HUES64 (cell line): ENCODE data around the gene CUBN.

Experiments
- H3K27ac ChIP-seq: 2 replicates; pipeline ENCODE4 v1.7.0; 2013; ENCODE audit warnings: low read depth, low read length, inconsistent platforms
- H3K27me3 ChIP-seq: 2 replicates; pipeline ENCODE4 v1.6.1; 2013; ENCODE audit warnings: mild to moderate bottlenecking, low read length; ENCODE audit not compliant: insufficient read depth
- H3K36me3 ChIP-seq: 2 replicates; pipeline ENCODE4 v1.6.1; 2013; ENCODE audit warnings: mild to moderate bottlenecking, low read length; ENCODE audit not compliant: insufficient read depth
- H3K4me1 ChIP-seq: 2 replicates; pipeline ENCODE4 v1.6.1; 2013; ENCODE audit warnings: mild to moderate bottlenecking, low read length, moderate library complexity; ENCODE audit not compliant: insufficient read depth
- H3K4me3 ChIP-seq: 2 replicates; pipeline ENCODE4 v1.5.1; 2013; ENCODE audit warnings: mild to moderate bottlenecking, low read length, moderate library complexity
- H3K9ac ChIP-seq: 2 replicates; pipeline ENCODE4 v1.6.1; 2013; ENCODE audit warnings: mild to moderate bottlenecking, low read depth, low read length
- H3K9me3 ChIP-seq: 2 replicates; pipeline ENCODE4 v1.6.1; 2013; ENCODE audit warnings: low read depth, low read length; ENCODE audit not compliant: insufficient read depth
- WGBS: fragments of 150-250, 120-280 bp; methylation state at CpG from one replicate; pipeline ENCODE4 v1.1.7; 2013; ENCODE audit warnings: missing lambda C conversion rate; 5-methylcytosine and 5-hydroxymethylcytosine counted together

The CUBN gene

DNA sequence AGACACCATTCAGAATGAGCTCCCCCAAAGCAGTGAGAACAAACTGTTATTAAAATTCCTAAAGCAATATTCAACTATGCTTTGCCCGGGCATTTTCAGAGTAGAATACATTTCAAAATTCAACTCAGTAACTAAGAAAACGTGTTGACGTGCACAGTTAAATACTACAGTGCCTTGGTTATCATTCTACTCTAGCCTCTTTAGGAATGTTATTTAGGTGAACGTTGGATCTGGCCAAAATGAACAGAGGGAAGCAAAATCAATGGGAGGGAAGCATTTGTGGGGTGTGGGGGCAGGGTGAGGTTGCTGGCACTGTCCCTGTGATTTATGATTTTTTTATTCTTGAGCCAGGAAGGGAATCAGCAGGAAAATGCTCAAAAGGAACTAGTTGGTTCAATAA, 339.8 kb downstream of the CUBN start:
- Histone ChIP-seq H3K4me1 (0 out of 2 replicates have a peak, but pooled peaks cover 3% of the 10 kb centered on the region), H3K9ac (no peak overlapping the region), H3K9me3 (0 out of 2 replicates have a peak, but pooled peaks cover 3% of the 10 kb centered on the region), H3K4me3 (no peak overlapping the region), H3K27ac (no peak overlapping the region), H3K36me3 (no peaks in the 10 kb centered on the region), H3K27me3 (no peaks in the 10 kb centered on the region)
- WGBS: 88% methylated on average over 4 of the region's 4 CpGs

DNA sequence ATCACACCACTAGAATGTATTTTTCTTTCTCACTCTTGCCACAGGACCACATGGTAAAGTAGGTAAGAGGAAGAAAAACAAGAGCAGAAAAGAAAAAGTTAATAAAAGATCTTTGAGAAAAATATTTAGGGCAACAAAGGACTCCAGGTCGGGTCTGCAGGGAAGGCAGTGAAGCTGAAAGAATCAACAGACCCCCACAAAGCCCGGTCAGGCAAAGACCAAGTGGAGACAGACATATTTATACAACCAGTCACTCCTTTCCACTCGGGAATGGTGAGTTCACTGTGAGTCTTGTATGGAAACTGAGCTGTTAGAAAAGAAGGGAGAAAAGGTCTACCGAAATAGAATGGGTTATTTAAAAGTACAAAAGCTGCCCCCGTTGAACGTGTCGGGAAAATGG, 340.4 kb downstream of the CUBN start:
- Histone ChIP-seq H3K9me3 (0 out of 2 replicates have a peak, but pooled peaks cover 3% of the 10 kb centered on the region), H3K27me3 (no peaks in the 10 kb centered on the region), H3K4me3 (no peak overlapping the region), H3K4me1 (0 out of 2 replicates have a peak, but pooled peaks cover 3% of the 10 kb centered on the region), H3K36me3 (no peaks in the 10 kb centered on the region), H3K27ac (no peak overlapping the region), H3K9ac (no peak overlapping the region)
- WGBS: 81% methylated on average over 7 of the region's 7 CpGs

GRCh38 chr10:16788778-16789177, 340.8 kb downstream of the CUBN start:
- H3K9ac ChIP-seq: no peak overlapping the region
- H3K4me1 ChIP-seq: 0 out of 2 replicates have a peak, but pooled peaks cover 3% of the 10 kb centered on the region
- H3K27ac ChIP-seq: no peak overlapping the region
- 95% methylated on average over 3 of the region's 3 CpGs for WGBS
- no peak overlapping the region for H3K4me3 ChIP-seq
- no peaks in the 10 kb centered on the region for H3K36me3 ChIP-seq
- 0 out of 2 replicates have a peak, but pooled peaks cover under 1% of the 10 kb centered on the region for H3K9me3 ChIP-seq
- no peaks in the 10 kb centered on the region for H3K27me3 ChIP-seq

GRCh38 chr10:16788125-16788524, 341.5 kb downstream of the CUBN start:
- 94% methylated on average over 6 of the region's 6 CpGs for WGBS
- H3K4me3 ChIP-seq: no peak overlapping the region
- no peak overlapping the region for H3K27ac ChIP-seq
- 0 out of 2 replicates have a peak, but pooled peaks cover 3% of the 10 kb centered on the region for H3K4me1 ChIP-seq
- no peaks in the 10 kb centered on the region for H3K9me3 ChIP-seq
- H3K36me3 ChIP-seq: no peaks in the 10 kb centered on the region
- no peak overlapping the region for H3K9ac ChIP-seq
- no peaks in the 10 kb centered on the region for H3K27me3 ChIP-seq

DNA sequence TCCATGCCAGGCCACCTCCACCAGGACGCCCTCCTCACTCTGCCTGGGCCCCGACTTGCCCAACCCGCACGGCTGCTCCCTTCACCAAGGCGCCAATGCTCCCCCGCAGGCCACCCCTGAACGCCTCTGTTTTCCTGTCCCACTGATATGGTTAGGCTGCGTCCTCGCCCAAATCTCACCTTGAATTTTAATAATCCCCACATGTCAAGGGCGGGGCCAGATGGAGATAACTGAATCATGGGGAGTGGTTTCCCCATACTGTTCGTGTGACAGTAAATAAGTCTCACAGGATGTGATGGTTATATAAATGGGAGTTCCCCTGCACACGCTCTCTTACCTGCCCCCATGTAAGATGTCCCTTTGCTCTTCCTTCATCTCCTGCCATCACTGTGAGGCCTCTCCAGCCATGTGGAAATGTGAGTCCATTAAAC, 342.2 kb downstream of the CUBN start:
- Histone ChIP-seq H3K9ac (no peak overlapping the region), H3K4me3 (no peak overlapping the region), H3K27me3 (no peaks in the 10 kb centered on the region), H3K27ac (no peak overlapping the region), H3K4me1 (0 out of 2 replicates have a peak, but pooled peaks cover 3% of the 10 kb centered on the region), H3K9me3 (no peaks in the 10 kb centered on the region), H3K36me3 (no peaks in the 10 kb centered on the region)
- WGBS: 93% methylated on average over 12 of the region's 12 CpGs

- Histone ChIP-seq H3K4me1 (peaks cover 17% of the 10 kb centered on the region), H3K36me3 (no peaks in the 10 kb centered on the region), H3K9ac (no peak overlapping the region), H3K9me3 (no peaks in the 10 kb centered on the region), H3K4me3 (no peak overlapping the region), H3K27me3 (no peaks in the 10 kb centered on the region), H3K27ac (no peak overlapping the region)
- 97% methylated on average over 7 of the region's 7 CpGs for WGBS
Observed at GRCh38 chr10:16780338-16780880, 349.2 kb downstream of the CUBN start.

DNA sequence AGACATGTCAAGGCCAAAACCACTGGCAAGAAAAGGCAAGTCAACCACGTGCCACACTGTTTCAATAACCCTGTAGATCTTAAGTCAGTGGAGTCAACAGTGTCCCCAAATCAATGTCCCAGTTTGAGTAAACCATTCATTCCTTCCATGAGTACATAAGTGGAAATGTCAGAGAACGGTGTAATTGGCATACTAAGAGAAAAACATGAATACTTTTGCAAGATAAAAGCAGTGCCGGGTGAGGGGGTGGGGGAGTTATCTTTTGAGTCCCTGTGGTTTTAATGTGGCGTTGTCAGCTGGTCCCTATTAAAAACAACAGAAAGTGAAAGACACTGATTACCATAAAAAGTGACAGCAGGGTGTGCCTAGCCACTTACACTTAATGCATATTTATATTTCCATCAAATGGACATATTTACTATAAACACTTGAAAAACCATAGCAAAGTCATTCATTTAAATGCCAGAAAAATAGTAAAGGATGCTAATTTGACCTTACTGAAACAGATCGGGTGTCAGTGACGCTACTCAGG, 350.2 kb downstream of the CUBN start:
- Histone ChIP-seq H3K9me3 (no peaks in the 10 kb centered on the region), H3K36me3 (no peaks in the 10 kb centered on the region), H3K4me1 (peaks cover 17% of the 10 kb centered on the region), H3K4me3 (no peak overlapping the region), H3K27ac (no peak overlapping the region), H3K27me3 (no peaks in the 10 kb centered on the region), H3K9ac (no peak overlapping the region)
- WGBS: 68% methylated on average over 6 of the region's 6 CpGs

DNA sequence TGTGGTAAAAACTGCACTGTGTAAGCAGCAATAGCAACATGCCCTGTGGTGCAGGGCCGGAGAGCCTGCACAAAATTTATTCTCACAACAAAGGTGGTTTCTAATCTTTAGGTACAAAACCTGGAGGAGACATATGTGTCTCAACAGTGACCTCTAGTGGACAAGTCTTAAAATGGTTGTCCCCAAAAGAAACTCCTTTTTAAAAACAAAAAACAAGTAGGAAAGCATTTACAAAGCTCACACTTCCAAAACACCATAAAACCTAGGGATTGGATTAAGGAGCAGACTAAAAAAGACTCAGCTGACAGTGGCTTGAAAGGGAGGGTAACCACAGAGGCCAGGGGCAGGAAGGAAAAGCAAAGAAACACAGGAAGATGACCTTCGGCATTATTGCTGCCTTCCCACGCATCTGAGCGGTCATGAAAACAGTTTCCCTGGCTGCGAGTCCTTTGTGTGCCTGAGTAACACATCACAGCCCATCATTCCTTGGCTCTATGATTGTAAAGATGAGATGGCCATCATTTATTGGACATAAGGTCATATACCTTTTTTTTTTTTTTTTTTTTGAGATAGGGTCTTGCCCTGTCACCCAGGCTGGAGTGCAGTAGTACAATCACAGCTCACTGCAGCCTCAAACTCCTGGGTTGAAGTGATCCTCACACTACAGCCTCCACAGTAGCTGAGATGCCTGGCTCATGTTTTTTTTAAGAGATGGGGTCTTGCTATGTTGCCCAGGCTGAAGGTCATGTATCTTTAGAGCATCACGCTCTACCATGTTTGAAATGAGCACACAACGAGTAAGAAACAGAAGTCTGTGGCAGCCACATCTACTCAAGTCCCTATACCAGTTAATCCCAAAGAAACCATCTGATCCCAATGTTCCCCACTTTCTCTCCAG, 351.9 kb downstream of the CUBN start:
- H3K4me1 ChIP-seq: peaks cover 17% of the 10 kb centered on the region
- WGBS: 86% methylated on average over 7 of the region's 7 CpGs
- H3K36me3 ChIP-seq: no peaks in the 10 kb centered on the region
- H3K9me3 ChIP-seq: no peaks in the 10 kb centered on the region
- no peak overlapping the region for H3K27ac ChIP-seq
- H3K4me3 ChIP-seq: no peak overlapping the region
- no peaks in the 10 kb centered on the region for H3K27me3 ChIP-seq
- H3K9ac ChIP-seq: no peak overlapping the region

- 93% methylated on average over 3 of the region's 3 CpGs for WGBS
Observed at GRCh38 chr10:16776896-16777295, 352.7 kb downstream of the CUBN start.

More at GRCh38 chr10:16776896-16777295, 352.7 kb downstream of the CUBN start:
- H3K27me3 ChIP-seq: no peaks in the 10 kb centered on the region
- H3K9ac ChIP-seq: no peak overlapping the region
- H3K36me3 ChIP-seq: no peaks in the 10 kb centered on the region
- H3K9me3 ChIP-seq: no peaks in the 10 kb centered on the region
- H3K4me1 ChIP-seq: peaks cover 17% of the 10 kb centered on the region
- no peak overlapping the region for H3K4me3 ChIP-seq
- no peak overlapping the region for H3K27ac ChIP-seq
